IMR-90 (cell line): Measurements from ENCODE around the gene GSS. TPM values are rescaled to one million over a fixed set of nuclear protein-coding genes. Genes with fewer than 3 reads are reported as not detected.

Experiments
- ATAC-seq: fragments of 200-7000 bp; cut with Tn5 transposase; 2 replicates; pipeline ENCODE4 v1.9.1; 2020; ENCODE audit warnings: low read depth, mild to moderate bottlenecking, moderate library complexity
- BruUV-seq: library from RNA; stranded (reverse); fragments of 400-500 nt; replicated peaks from 2 replicates; lab custom pipeline; 2021; lab: Mats Ljungman, UMichigan
- CTCF ChIA-PET: fragments of 300-600 bp; formaldehyde crosslinking; extraction: SDS; loops from one replicate; lab custom pipeline; 2021; ENCODE audit warnings: antibody characterized with exemption; lab: Yijun Ruan, JAX
- POLR2A ChIA-PET: fragments of 300-600 bp; sonication (Branson Sonifier 250); formaldehyde crosslinking; loops from one replicate; lab custom pipeline; 2022; ENCODE audit warnings: antibody characterized with exemption; ENCODE audit not compliant: unreplicated experiment; lab: Charles Lee
- DNase-seq: peaks from one replicate; pipeline ENCODE4 v3.0.0; 2013
- H2AFZ ChIP-seq: replicated peaks from 2 replicates; pipeline ENCODE3; 2013; ENCODE audit warnings: low read length, mild to moderate bottlenecking; ENCODE audit not compliant: poor library complexity
- H2AK5ac ChIP-seq: 2 replicates; pipeline ENCODE4 v1.6.1; 2013; ENCODE audit warnings: low read depth, low read length, inconsistent platforms
- H2AK9ac ChIP-seq: replicated peaks from 2 replicates; pipeline ENCODE3; 2013; ENCODE audit warnings: mild to moderate bottlenecking, low read depth, low read length, moderate library complexity; ENCODE audit not compliant: poor library complexity
- H2BK120ac ChIP-seq: 2 replicates; pipeline ENCODE4 v1.6.1; 2013; ENCODE audit warnings: low read depth, low read length, inconsistent platforms
- H2BK15ac ChIP-seq: 3 replicates; pipeline ENCODE4 v1.6.1; 2013; ENCODE audit warnings: low read depth, low read length, inconsistent platforms
- H2BK20ac ChIP-seq: 2 replicates; pipeline ENCODE4 v1.6.1; 2013; ENCODE audit warnings: low read depth, mild to moderate bottlenecking, inconsistent platforms, low read length, moderate library complexity
- H2BK5ac ChIP-seq: 2 replicates; pipeline ENCODE4 v1.6.1; 2013; ENCODE audit warnings: mild to moderate bottlenecking, low read depth, low read length, inconsistent platforms; ENCODE audit not compliant: poor library complexity, severe bottlenecking
- H3K14ac ChIP-seq: replicated peaks from 2 replicates; pipeline ENCODE4 v1.6.1; 2013; ENCODE audit warnings: low read depth, low read length, inconsistent platforms
- H3K18ac ChIP-seq: 2 replicates; pipeline ENCODE4 v1.6.1; 2013; ENCODE audit warnings: low read depth, low read length, control low read depth
- H3K23ac ChIP-seq: 2 replicates; pipeline ENCODE4 v1.6.1; 2013; ENCODE audit warnings: low read depth, low read length, inconsistent platforms
- H3K27ac ChIP-seq: 2 replicates; pipeline ENCODE4 v1.5.1; 2013; ENCODE audit warnings: mild to moderate bottlenecking, control low read depth, low read length; ENCODE audit not compliant: insufficient read depth
- H3K27me3 ChIP-seq: 2 replicates; pipeline ENCODE4 v1.6.1; 2013; ENCODE audit warnings: low read length; ENCODE audit not compliant: control insufficient read depth, insufficient read depth
- H3K36me3 ChIP-seq: 2 replicates; pipeline ENCODE4 v1.6.1; 2013; ENCODE audit warnings: low read length, mixed read lengths; ENCODE audit not compliant: control insufficient read depth, insufficient read depth
- H3K4ac ChIP-seq: 2 replicates; pipeline ENCODE4 v1.6.1; 2013; ENCODE audit warnings: low read depth, low read length, inconsistent platforms
- H3K4me1 ChIP-seq: 2 replicates; pipeline ENCODE4 v1.6.1; 2013; ENCODE audit warnings: low read length, mixed read lengths; ENCODE audit not compliant: control insufficient read depth, insufficient read depth
- H3K4me2 ChIP-seq: 2 replicates; pipeline ENCODE4 v1.6.1; 2013; ENCODE audit warnings: low read depth, mild to moderate bottlenecking, control low read depth, low read length, moderate library complexity
- H3K4me3 ChIP-seq: 2 replicates; pipeline ENCODE4 v1.5.1; 2013; ENCODE audit warnings: low read depth, mild to moderate bottlenecking, control low read depth, low read length, moderate library complexity; ENCODE audit not compliant: insufficient read depth
- H3K56ac ChIP-seq: 2 replicates; pipeline ENCODE4 v1.6.1; 2013; ENCODE audit warnings: low read length, inconsistent platforms; ENCODE audit not compliant: insufficient read depth; ENCODE audit errors: extremely low read depth
- H3K79me1 ChIP-seq, 2 experiments: 2 replicates each; pipeline ENCODE4 v1.6.1; 2013; ENCODE audit warnings: low read length in 2 of 2, inconsistent platforms in 1 of 2, low read depth in 1 of 2
- H3K9ac ChIP-seq: 2 replicates; pipeline ENCODE4 v1.6.1; 2013; ENCODE audit warnings: low read depth, low read length, control low read depth
- H3K9me1 ChIP-seq: 2 replicates; pipeline ENCODE4 v1.6.1; 2013; ENCODE audit warnings: low read length, inconsistent platforms; ENCODE audit not compliant: insufficient read depth
- H3K9me3 ChIP-seq: 2 replicates; pipeline ENCODE4 v1.6.1; 2013; ENCODE audit warnings: low read length; ENCODE audit not compliant: control insufficient read depth, insufficient read depth
- H4K20me1 ChIP-seq: 2 replicates; pipeline ENCODE4 v1.6.1; 2013; ENCODE audit warnings: low read length, inconsistent platforms; ENCODE audit not compliant: insufficient read depth
- H4K5ac ChIP-seq: 2 replicates; pipeline ENCODE4 v1.6.1; 2013; ENCODE audit warnings: mild to moderate bottlenecking, low read depth, low read length, control low read depth
- H4K8ac ChIP-seq, 2 experiments: 2 replicates each; pipeline ENCODE4 v1.6.1; 2013; ENCODE audit warnings: low read depth in 2 of 2, low read length in 2 of 2, control low read depth in 1 of 2, inconsistent platforms in 1 of 2
- H4K91ac ChIP-seq: 2 replicates; pipeline ENCODE4 v1.6.1; 2013; ENCODE audit warnings: low read depth, low read length, inconsistent platforms; ENCODE audit not compliant: insufficient read depth
- BHLHE40 ChIP-seq: fragments of 150-350 bp; IDR thresholded peaks from 2 replicates; pipeline ENCODE4 v1.6.1; 2016; ENCODE audit warnings: mild to moderate bottlenecking, low read depth, low read length
- CEBPB ChIP-seq: IDR thresholded peaks from 2 replicates; pipeline ENCODE4 v1.6.1; 2012; ENCODE audit warnings: low read depth, low read length, improper control_type of control experiment
- FOS ChIP-seq: fragments of 150-350 bp; IDR thresholded peaks from 2 replicates; pipeline ENCODE4 v1.6.1; 2016; ENCODE audit warnings: low read depth, low read length
- MAFK ChIP-seq: IDR thresholded peaks from 2 replicates; pipeline ENCODE4 v1.6.1; 2012; ENCODE audit warnings: low read depth, low read length, improper control_type of control experiment
- MAZ ChIP-seq: IDR thresholded peaks from 2 replicates; pipeline ENCODE4 v1.6.1; 2012; ENCODE audit warnings: low read depth, mild to moderate bottlenecking, low read length, improper control_type of control experiment, moderate library complexity, borderline replicate concordance
- MXI1 ChIP-seq: IDR thresholded peaks from 2 replicates; pipeline ENCODE4 v1.6.1; 2012; ENCODE audit warnings: low read depth, mild to moderate bottlenecking, low read length, moderate library complexity, borderline replicate concordance
- POLR2A ChIP-seq: IDR thresholded peaks from 2 replicates; pipeline ENCODE4 v1.6.1; 2012; ENCODE audit warnings: mild to moderate bottlenecking, low read depth, low read length
- RAD21 ChIP-seq: IDR thresholded peaks from 2 replicates; pipeline ENCODE4 v1.6.1; 2012; ENCODE audit warnings: low read length, improper control_type of control experiment
- RCOR1 ChIP-seq: IDR thresholded peaks from 2 replicates; pipeline ENCODE4 v1.6.1; 2012; ENCODE audit warnings: mild to moderate bottlenecking, low read length, improper control_type of control experiment; ENCODE audit not compliant: insufficient replicate concordance
- SMC3 ChIP-seq: fragments of 150-350 bp; IDR thresholded peaks from 2 replicates; pipeline ENCODE4 v1.6.1; 2016; ENCODE audit warnings: low read depth, mild to moderate bottlenecking, antibody characterized with exemption, low read length, moderate library complexity
- WGBS, 2 experiments: methylation state at CpG; one replicate each; pipeline versions ENCODE4 v1.1.5 to v1.1.7; 2013; ENCODE audit warnings: missing lambda C conversion rate in 2 of 2; ENCODE audit not compliant: insufficient read length in 1 of 2; ENCODE audit errors: extremely low coverage in 2 of 2; 5-methylcytosine and 5-hydroxymethylcytosine counted together
- dilution Hi-C: fragments of 300-500 bp; cut with HindIII; formaldehyde crosslinking; loops from one replicate; pipeline ENCODE4 v1.14.3; 2018; ENCODE audit warnings: low sequenced_read_pairs; ENCODE audit not compliant: unreplicated experiment
- in situ Hi-C: fragments of 300-500 bp; cut with MboI; formaldehyde crosslinking; loops from 3 replicates; pipeline ENCODE4 v1.14.3; 2019; ENCODE audit warnings: low sequenced_read_pairs, inconsistent platforms, mixed read lengths
- intact Hi-C: fragments of 100-400 bp; cut with micrococcal nuclease; formaldehyde crosslinking; loops from 2 replicates; pipeline ENCODE4 v1.10.0; 2022
- polyA plus RNA-seq, 3 experiments: library from polyadenylated mRNA; depleted of rRNA; stranded (reverse); fragments of >200 nt; gene quantifications; 2 replicates each; pipeline ENCODE4 v1.2.3, GENCODE V29; 2012; ENCODE audit warnings: low replicate concordance in 1 of 3
- total RNA-seq: library from RNA; depleted of rRNA; stranded (reverse); fragments of >200 nt; gene quantifications from 2 replicates; pipeline ENCODE4 v1.2.3, GENCODE V29; 2012
- TF ChIP-seq, protein P1 (sequence below): conservative IDR thresholded peaks from 2 replicates; pipeline ENCODE4 v1.5.1; 2012; ENCODE audit warnings: mild to moderate bottlenecking, low read depth, low read length, improper control_type of control experiment
- TF ChIP-seq, protein P2 (sequence below): fragments of 150-350 bp; IDR thresholded peaks from 2 replicates; pipeline ENCODE4 v1.6.1; 2017; ENCODE audit warnings: mild to moderate bottlenecking, antibody characterized with exemption, low read length, low read depth
- TF ChIP-seq, protein P3 (sequence below): fragments of 150-350 bp; IDR thresholded peaks from 2 replicates; pipeline ENCODE4 v1.6.1; 2016; ENCODE audit warnings: low read depth, mild to moderate bottlenecking, low read length, moderate library complexity, borderline replicate concordance

The GSS gene
- total and polyA plus RNA-seq, 2 of the 4 experiments (the other 2 are of a cell fraction) = 73.7 to 90.0 TPM

DNA sequence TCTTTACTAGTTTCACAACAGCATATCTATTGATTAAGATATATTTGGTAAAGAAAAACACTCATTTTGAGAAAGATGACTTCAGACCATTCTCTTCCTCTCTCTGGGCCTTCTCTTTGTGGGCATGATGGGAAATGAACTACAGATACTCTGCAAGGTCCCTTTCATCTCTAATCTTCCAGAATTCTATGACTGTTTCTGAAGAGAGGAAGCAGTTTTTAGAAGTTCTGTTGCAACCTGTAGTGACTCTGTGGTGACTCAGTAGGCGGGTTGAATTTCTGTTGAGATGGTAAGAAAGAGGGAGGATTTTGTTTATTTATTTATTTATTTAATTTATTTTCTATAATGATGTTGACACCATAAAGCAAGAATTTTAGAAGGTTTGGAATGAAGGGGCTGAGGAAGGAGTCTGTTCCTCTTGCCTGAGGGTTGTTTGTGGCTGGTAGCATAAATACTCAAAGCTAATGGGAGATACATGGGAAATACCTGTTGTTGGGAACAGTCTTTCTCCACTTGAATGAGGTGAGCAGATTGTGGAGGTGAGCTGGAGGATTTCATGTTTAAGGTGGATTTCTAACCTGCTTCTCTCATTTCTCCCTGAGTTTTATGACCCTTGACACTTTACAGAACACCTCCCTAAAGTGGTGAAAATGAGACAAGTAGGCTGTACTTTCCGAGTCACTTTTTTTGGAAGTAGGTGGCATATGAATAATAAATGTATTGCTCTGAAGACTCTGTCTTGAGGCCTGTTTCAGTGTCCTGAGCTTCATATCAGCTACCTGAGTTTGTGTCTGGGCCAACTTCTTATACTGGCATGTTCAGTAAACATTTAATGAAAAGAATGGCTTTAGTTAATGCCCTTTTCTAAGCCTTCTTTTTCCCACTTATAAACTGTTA lies 64.2 kb downstream of the GSS start:
- Histone ChIP-seq H2AFZ (no peak overlapping the region), H3K18ac (peak overlapping the region; percentile 42; the same call in 1 of the 2 replicates), H2AK9ac (no peak overlapping the region), H3K56ac (no peak overlapping the region; the same call in 1 of the 2 replicates), H3K9me3 (no peaks in the 10 kb centered on the region), H2BK15ac (peak overlapping the region; percentile 4; the same call in 2 of the 3 replicates), H3K27ac (no peak overlapping the region), H4K5ac (peak overlapping the region; percentile 21; the same call in 1 of the 2 replicates), H3K4me3 (no peak overlapping the region), H2BK120ac (peak overlapping the region; percentile 18; the same call in 1 of the 2 replicates), H3K9me1 (peaks cover 4% of the 10 kb centered on the region), H3K27me3 (no peaks in the 10 kb centered on the region), H3K4me2 (peak overlapping the region; percentile 46; the same call in 1 of the 2 replicates), H3K9ac (no peak overlapping the region), H4K91ac (no peak overlapping the region), H2BK5ac (peak overlapping the region; percentile 60), H4K20me1 (peaks cover 3% of the 10 kb centered on the region; the same call in 1 of the 2 replicates), H3K4ac (no peak overlapping the region; the same call in 1 of the 2 replicates), H2BK20ac (0 out of 2 replicates have a peak overlapping the region, but pooled peaks have one; percentile 30), H3K36me3 (no peaks in the 10 kb centered on the region), H3K79me1 (peaks cover 16 to 26% of the 10 kb centered on the region in 2 experiments; a peak in 3 of 4 replicates), H2AK5ac (no peak overlapping the region), H3K14ac (no peak overlapping the region), H3K4me1 (peaks cover 14% of the 10 kb centered on the region), H4K8ac (peak overlapping the region in 1 of 2 experiments; percentile 16; a peak in 1 of 4 replicates), H3K23ac (no peak overlapping the region)
- DNase-seq (peak; percentile 88), ATAC-seq (peak; percentile 64)
- POLR2A ChIA-PET = no interaction called here
- no CpG with 5 or more reads among the region's 2 CpGs for WGBS, 2 experiments
- CTCF ChIA-PET = interaction anchor here (0.6 to 1.2 kb wide), 2 partner anchors 17 to 159 kb away, joined by 3 read pairs; no protein-coding TSS in a partner anchor
- TF ChIP-seq, protein P1, sequence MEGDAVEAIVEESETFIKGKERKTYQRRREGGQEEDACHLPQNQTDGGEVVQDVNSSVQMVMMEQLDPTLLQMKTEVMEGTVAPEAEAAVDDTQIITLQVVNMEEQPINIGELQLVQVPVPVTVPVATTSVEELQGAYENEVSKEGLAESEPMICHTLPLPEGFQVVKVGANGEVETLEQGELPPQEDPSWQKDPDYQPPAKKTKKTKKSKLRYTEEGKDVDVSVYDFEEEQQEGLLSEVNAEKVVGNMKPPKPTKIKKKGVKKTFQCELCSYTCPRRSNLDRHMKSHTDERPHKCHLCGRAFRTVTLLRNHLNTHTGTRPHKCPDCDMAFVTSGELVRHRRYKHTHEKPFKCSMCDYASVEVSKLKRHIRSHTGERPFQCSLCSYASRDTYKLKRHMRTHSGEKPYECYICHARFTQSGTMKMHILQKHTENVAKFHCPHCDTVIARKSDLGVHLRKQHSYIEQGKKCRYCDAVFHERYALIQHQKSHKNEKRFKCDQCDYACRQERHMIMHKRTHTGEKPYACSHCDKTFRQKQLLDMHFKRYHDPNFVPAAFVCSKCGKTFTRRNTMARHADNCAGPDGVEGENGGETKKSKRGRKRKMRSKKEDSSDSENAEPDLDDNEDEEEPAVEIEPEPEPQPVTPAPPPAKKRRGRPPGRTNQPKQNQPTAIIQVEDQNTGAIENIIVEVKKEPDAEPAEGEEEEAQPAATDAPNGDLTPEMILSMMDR = no peak
- TF ChIP-seq, protein P2, sequence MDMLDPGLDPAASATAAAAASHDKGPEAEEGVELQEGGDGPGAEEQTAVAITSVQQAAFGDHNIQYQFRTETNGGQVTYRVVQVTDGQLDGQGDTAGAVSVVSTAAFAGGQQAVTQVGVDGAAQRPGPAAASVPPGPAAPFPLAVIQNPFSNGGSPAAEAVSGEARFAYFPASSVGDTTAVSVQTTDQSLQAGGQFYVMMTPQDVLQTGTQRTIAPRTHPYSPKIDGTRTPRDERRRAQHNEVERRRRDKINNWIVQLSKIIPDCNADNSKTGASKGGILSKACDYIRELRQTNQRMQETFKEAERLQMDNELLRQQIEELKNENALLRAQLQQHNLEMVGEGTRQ = no peak
- TF ChIP-seq RCOR1 (no peak), SMC3 (no peak), CEBPB (peak; percentile 93), MAZ (no peak), RAD21 (no peak), FOS (peak; percentile 68), MAFK (no peak), MXI1 (no peak), BHLHE40 (no peak), POLR2A (no peak)
- TF ChIP-seq, protein P3, sequence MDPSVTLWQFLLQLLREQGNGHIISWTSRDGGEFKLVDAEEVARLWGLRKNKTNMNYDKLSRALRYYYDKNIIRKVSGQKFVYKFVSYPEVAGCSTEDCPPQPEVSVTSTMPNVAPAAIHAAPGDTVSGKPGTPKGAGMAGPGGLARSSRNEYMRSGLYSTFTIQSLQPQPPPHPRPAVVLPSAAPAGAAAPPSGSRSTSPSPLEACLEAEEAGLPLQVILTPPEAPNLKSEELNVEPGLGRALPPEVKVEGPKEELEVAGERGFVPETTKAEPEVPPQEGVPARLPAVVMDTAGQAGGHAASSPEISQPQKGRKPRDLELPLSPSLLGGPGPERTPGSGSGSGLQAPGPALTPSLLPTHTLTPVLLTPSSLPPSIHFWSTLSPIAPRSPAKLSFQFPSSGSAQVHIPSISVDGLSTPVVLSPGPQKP = no peak
- intact Hi-C loops (no loop called here), dilution Hi-C loops (no loop called here), in situ Hi-C loops (no loop called here)
- no TSS peak for BruUV-seq
